Left renal pelvis (tissue), 4 donors: ENCODE data around the gene RPSA. TPM values are rescaled to one million over a fixed set of nuclear protein-coding genes. Genes with fewer than 3 reads are reported as not detected.
"Not testable (repeated sequence)": the region's sequence is repeated elsewhere in the genome, so short reads cannot be mapped to it uniquely, and the experiment has no call there.

Source experiments
- DNase-seq, 4 donors: peaks; one replicate each; pipeline ENCODE4 v3.0.0-alpha.2; 2013; ENCODE audit warnings: low read depth in 4 of 4, low spot score in 3 of 4
- polyA plus RNA-seq, 4 donors: library from polyadenylated mRNA; unstranded; fragments of 120-200 nt; gene quantifications; one replicate each; pipeline ENCODE4 v1.2.1, GENCODE V29; 2013; ENCODE audit not compliant: insufficient read length in 4 of 4

Gene RPSA
- polyA plus RNA-seq, 4 donors, result 1,307 to 1,530 (median 1,521) TPM

- no peak for DNase-seq
Observed at GRCh38 chr3:39388153-39388552, 18.4 kb upstream of the RPSA start.

- no peak for DNase-seq
Observed at GRCh38 chr3:39388741-39389248, 17.7 kb upstream of the RPSA start.

- DNase-seq, result no peak
Observed at GRCh38 chr3:39390181-39390580, 16.3 kb upstream of the RPSA start.

GRCh38 chr3:39396690-39397089, 9.8 kb upstream of the RPSA start:
- no peak for DNase-seq

GRCh38 chr3:39398700-39399099, 7.8 kb upstream of the RPSA start:
- no peak for DNase-seq

- no peak for DNase-seq
Observed at GRCh38 chr3:39401983-39402382, 4.5 kb upstream of the RPSA start.

- DNase-seq, result no peak
Observed at GRCh38 chr3:39404943-39405686, 1.4 kb upstream of the RPSA start.

- no peak for DNase-seq
Observed at GRCh38 chr3:39405687-39406367, 693 bp upstream of the RPSA start.

GRCh38 chr3:39407259-39407629, 724 bp downstream of the RPSA start:
- no peak for DNase-seq

- DNase-seq, result no peak
Observed at GRCh38 chr3:39407773-39408492, 1.4 kb downstream of the RPSA start.

- DNase-seq, result no peak
Observed at GRCh38 chr3:39408493-39409372, 2.2 kb downstream of the RPSA start.

GRCh38 chr3:39409514-39410136, 3.1 kb downstream of the RPSA start:
- DNase-seq, result no peak

GRCh38 chr3:39410893-39411292, 4.4 kb downstream of the RPSA start:
- no peak for DNase-seq

GRCh38 chr3:39412668-39413260, 6.2 kb downstream of the RPSA start:
- DNase-seq, result no peak

- DNase-seq, result no peak
Observed at GRCh38 chr3:39413691-39414420, 7.3 kb downstream of the RPSA start.

- DNase-seq, result no peak
Observed at GRCh38 chr3:39414421-39414907, 7.9 kb downstream of the RPSA start.

- not testable (repeated sequence) for DNase-seq
Observed at GRCh38 chr3:39415302-39415701, 8.8 kb downstream of the RPSA start.

GRCh38 chr3:39415983-39416382, 9.5 kb downstream of the RPSA start:
- DNase-seq, result no peak

GRCh38 chr3:39416998-39417397, 10.5 kb downstream of the RPSA start:
- DNase-seq, result not testable (repeated sequence)
